GM03348 (cell line): Measurements from ENCODE around the gene SGK2.
A peak's percentile ranks its signal among the peaks of the same experiment; 100 is the strongest.

ENCODE experiments used
- DNase-seq: peaks from one replicate; pipeline ENCODE4 v3.0.0; 2012; ENCODE audit warnings: low spot score

Gene SGK2

DNA sequence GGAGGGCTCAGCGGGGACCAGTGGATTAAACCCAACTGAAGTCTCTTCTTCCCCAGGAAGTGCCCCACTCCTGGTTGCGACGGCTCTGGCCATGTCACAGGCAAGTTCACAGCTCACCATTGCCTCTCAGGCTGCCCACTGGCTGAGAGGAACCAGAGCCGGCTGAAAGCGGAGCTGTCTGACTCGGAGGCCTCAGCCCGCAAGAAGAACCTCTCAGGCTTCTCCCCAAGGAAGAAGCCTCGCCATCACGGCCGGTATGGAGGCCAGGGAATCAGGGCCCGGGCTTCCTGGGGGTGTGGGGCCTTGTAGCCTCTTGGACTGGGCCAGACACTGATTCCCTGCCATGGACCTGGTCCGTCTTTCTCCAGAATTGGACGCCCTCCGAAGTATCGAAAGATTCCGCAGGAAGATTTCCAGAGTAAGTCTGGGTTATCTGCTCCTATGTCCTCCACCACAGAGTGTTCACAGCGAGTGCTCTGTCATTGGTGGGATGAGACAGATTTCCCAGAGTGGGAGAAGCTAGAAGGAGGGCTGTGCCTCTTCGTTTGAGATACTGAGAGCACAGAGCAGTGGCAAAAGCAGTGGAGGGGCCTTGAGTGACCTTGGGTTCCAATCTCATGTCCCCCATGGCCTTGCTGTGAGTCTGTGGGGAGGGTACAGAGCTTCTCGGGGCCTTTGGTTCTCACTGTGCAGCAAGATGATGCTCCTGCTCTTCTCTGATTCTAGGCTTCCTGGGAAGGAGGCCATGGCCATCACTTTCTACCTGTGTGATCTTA lies 22.6 kb upstream of the SGK2 start:
- DNase-seq = no peak

DNA sequence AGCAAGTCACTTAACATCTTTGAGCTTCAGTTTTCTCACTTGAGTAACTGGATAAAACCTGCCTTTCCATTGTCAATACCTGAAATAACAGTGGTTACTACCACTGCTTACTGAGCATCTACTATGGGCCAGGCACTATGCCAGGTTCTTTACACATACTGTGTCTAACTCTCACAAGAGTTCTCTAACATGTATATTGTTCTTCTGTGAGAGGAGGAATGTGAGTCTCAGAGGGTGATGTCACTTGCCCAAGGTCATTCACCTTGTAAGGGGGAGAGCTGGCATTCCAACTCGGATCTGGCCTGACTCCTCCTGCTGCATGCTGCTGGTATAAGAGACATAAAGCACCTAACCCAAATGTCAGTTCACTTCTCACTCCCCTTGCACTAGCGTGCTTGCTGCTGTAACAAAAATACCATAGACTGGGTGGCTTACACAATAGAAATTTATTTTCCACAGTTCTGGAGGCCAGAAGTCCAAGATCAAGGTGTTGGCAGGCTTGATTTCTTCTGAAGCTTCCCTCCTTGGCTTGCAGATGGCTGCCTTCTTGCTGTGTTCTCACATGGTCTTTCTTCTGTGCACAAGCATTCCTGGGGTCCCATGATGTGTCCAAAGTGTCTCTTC lies 21.9 kb upstream of the SGK2 start:
- no peak for DNase-seq

DNA sequence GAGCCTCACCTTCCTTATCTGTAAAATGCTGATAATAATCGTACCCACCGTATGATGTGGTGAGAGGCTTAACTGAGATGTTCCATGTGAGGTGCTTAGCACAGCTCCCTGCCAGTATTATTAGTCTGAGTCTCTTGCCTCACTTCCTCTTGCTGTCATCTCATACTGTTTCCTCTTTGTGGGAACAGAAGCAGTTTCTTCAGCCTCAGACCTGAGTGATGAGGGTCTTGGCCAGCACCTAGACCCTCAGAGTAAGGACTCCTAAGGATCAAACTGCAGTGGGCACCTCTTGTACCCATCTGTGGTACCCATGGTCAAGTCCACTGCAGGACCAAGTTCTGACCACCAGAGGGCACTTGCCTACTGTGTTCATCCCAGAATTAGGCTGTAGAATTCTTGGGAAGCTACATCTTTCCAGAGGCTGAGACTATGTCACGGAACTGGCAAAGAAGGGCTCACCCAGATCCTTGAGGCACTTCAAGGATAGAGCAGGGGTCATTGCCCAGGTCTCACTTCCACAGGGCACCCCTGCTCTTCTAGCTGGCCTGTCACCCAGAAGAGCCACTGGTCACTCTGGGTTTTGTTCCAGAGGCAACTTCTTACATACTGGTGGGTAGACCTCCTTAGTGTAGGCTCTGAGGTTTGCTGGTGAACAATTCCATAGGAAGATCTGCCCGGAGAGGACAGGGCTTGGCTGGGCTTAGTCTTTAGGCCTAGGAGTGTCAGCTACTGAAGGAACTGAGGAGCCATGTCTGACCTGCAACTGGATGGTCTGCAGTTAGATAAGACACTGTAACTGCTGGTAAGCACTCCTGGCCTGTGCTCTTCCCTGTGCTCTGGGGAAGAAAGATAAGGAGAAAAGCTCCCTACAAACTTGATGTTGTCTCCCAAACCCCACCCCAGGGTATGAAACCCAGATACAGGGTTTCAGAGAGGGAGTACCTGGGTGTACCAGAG lies 20.6 kb upstream of the SGK2 start:
- peak; percentile 83 for DNase-seq

GRCh38 chr20:43538878-43539700 lies 19.7 kb upstream of the SGK2 start:
- no peak for DNase-seq

DNA sequence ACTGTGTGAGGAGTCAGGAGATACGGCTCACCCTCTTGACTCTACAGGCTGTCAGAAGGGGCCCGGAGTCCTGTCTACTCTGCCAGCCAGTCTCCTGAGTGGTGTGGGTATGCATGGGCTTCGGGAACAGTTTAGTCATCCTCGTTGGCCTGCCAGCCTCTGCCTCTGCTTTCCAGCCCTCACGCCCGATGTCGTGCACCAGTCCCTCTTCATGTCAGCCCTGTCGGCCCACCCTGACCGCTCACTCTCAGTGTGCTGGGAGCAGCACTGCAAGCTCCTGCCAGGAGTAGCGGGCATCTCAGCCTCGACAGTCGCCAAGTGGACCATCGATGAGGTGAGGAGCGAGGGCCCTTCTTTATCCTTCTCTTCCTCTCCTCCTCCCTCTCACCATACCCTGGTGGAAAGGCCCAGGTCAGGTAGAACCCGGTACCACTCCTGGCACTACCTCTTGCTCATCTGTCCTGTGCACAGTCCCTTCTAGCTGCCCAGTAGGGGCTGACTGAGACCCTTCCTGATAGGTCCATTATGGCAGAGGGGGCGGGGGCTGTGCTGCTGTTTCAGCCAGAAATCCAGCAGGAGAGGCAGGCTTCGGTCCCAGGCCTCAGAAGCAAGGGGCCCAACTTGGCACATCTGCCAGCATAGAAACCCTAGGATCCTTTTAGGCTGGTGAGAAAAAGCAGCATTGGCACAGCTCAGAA lies 18.7 kb upstream of the SGK2 start:
- no peak for DNase-seq

GRCh38 chr20:43540673-43541060 lies 18.2 kb upstream of the SGK2 start:
- DNase-seq = no peak

DNA sequence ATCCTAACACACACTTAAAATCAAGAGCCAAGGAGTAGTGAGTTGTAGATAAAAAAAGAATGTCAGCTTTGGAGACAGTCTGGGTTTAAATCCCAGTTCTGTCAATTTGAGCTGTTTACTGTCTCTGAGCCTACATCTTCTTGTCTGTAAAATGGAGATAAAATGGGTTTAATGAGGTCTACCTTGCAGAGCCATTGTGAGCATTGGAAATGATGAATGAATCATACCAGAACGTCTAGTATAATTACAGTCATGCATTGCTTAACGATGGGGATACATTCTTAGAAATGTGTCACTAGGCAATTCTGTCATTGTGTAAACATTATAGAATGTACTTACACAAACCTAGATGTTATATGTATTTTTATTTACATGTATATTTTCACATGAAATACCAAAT lies 17.6 kb upstream of the SGK2 start:
- DNase-seq = no peak

- DNase-seq = no peak
Measured at GRCh38 chr20:43542161-43542560, 16.7 kb upstream of the SGK2 start.

GRCh38 chr20:43542674-43543073 lies 16.2 kb upstream of the SGK2 start:
- DNase-seq = no peak

- DNase-seq = no peak
Measured at GRCh38 chr20:43543138-43543537, 15.7 kb upstream of the SGK2 start.

DNA sequence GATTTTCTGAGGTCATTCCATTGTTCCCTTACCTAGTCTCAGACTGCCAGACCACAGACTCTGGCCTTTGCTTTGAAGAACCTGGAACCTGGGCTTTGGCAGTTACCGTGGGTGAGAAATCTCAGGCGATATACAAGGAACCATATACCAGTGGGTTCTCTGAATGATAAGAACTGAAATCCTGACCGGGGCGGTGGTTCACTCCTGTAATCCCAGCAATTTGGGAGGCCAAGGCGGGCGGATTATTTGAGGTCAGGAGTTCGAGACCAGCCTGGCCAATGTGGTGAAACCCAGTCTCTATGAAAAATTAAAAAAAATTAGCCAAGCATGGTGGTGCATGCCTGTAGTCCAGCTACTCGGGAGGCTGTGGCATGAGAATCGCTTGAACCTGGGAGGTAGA lies 14.3 kb upstream of the SGK2 start:
- DNase-seq = no peak

- no peak for DNase-seq
Measured at GRCh38 chr20:43545837-43546578, 12.8 kb upstream of the SGK2 start.

DNA sequence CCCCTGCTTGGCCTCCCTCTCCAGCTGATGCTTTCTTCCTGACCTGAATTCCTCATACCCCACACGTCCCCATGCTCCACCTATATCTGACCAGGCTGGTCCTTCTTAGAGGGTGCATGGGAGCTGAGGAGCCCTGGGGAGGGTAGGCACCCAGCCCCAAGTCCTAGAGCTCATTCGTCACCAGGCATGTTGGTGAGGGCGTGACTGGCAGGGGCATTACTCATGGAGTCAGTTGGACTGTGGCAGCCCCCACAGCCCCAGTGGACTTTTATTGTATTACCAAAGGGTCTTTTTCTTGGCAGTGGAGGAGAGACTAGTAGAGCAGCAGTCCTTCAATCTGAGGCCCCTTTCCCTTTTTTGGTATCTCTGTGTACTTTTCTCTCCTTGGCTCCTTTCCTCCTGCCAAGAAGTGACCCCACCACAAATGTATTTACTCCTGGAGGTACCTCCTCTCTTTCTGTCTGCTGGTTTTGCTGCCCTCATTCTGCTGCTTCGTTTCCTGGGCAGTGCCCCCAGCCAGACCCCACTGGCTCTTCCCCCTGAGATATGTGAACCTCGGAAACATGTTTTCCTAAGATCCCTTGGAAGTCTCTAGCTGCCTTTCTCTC lies 10.4 kb upstream of the SGK2 start:
- no peak for DNase-seq

DNA sequence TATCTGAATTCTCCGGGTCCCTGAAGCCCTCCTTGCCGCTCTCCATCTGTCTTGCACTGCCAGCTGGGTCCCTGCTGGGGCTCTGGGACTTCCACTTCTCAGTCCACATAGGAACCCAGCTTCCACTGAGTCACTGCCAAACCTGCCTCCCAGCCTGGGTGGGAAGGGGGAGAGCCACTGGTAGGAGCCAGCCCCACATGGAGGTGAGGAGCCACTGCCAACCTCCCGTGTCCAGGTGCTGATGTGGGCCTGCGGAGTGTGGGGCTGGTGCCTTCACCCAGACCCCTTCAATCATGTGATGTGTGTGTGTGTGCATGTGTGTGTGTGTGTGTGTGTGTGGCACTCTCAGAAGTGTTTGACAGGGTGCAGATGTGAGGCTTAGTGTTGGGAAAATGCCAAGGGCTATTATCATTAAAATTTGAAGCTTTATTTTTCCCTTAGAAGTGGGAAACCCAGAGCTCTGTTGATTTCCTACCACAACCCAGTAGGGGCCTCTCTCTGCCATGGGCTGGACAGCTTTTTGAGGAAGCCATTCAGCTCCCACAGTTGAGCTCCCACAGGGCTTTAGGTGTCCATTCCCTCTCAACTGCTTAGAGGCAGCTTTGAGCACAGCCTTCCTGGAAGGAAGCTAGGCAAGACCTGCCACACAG lies 9.3 kb upstream of the SGK2 start:
- DNase-seq = no peak

DNA sequence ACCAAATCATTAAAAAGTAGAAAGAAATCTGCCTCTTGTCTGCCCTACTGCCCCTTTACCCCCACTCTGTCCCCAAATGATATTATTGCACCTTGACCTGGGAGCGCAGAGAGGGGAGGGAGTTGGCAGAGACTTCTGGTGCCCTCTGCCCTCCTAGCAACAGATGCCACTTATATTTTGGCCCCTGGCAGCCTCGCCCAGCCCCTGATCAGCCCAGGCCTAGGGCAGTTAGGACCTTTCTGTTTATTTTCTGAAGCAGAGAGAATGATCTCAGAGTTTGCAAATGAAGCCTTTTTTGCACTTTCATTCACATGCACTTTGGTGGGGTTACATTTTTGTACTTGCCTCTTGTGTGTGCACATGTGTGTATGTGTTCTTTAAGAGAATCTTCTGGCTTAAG lies 8.4 kb upstream of the SGK2 start:
- no peak for DNase-seq

DNA sequence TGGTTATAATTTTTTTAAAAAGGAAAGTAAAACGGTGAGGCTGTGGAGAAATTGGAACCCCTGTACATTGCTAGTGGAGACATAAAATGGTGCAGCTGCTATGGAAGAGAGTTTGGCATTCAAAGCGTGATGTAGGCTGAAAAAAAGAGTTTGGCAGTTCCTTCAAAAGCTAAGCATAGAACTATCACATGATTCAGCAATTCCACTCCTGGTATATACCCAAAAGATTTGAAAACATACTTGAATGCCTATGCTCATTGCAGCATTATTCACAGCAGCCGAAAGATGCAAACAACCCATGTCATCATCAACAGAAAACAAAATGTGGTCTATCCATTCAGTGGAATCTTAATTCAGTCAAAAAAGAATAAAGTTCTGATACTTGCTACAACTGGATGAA lies 4.5 kb upstream of the SGK2 start:
- no peak for DNase-seq

GRCh38 chr20:43559147-43559987 lies 540 bp downstream of the SGK2 start:
- DNase-seq = no peak

GRCh38 chr20:43560974-43561373 lies 2.1 kb downstream of the SGK2 start:
- no peak for DNase-seq

DNA sequence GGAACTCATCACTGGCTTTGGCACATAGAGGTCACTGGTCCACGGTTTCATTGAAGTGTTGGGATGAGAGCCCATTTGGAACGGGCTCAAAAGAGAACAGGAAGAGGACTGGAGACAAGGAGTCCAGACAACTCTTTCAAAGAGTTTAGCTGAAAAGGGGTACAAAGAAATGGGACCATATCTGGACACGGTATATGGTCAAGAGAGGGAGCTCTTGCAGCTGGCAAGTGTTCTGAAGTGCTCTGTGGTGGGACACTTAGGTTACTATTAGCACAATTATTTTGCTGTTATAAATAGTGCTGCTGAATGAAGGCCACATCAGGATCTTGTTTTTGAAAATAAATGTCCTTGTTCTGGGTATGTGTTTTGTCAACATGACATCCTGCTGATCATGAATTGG lies 4.6 kb downstream of the SGK2 start:
- DNase-seq = no peak
